Left renal pelvis (tissue), 4 donors: ENCODE measurements around the gene THBD. TPM values are rescaled to one million over a fixed set of nuclear protein-coding genes. Genes with fewer than 3 reads are reported as not detected.

Experiments used
- DNase-seq, 4 donors: peaks; one replicate each; pipeline ENCODE4 v3.0.0-alpha.2; 2013; ENCODE audit warnings: low read depth in 4 of 4, low spot score in 3 of 4
- polyA plus RNA-seq, 4 donors: library from polyadenylated mRNA; unstranded; fragments of 120-200 nt; gene quantifications; one replicate each; pipeline ENCODE4 v1.2.1, GENCODE V29; 2013; ENCODE audit not compliant: insufficient read length in 4 of 4

Gene THBD
- polyA plus RNA-seq, 4 donors = 4.2 to 18.4 (median 7.6) TPM

- DNase-seq = no peak
These were observed 35.4 kb upstream of the THBD start for GRCh38 chr20:23084845-23085365.

GRCh38 chr20:23084282-23084844, 34.9 kb upstream of the THBD start:
- no peak for DNase-seq

- no peak for DNase-seq
These were observed 34.2 kb upstream of the THBD start for GRCh38 chr20:23083553-23084220.

- no peak for DNase-seq
These were observed 33.5 kb upstream of the THBD start for GRCh38 chr20:23082846-23083552.

- no peak for DNase-seq
These were observed 31.9 kb upstream of the THBD start for GRCh38 chr20:23081263-23081819.

- DNase-seq = no peak
These were observed 31.0 kb upstream of the THBD start for GRCh38 chr20:23080521-23080920.

- no peak for DNase-seq
These were observed 30.5 kb upstream of the THBD start for GRCh38 chr20:23079926-23080325.

GRCh38 chr20:23079016-23079351, 29.5 kb upstream of the THBD start:
- no peak for DNase-seq

GRCh38 chr20:23078351-23079015, 29.0 kb upstream of the THBD start:
- DNase-seq = no peak

- DNase-seq = no peak
These were observed 27.8 kb upstream of the THBD start for GRCh38 chr20:23077277-23077676.

GRCh38 chr20:23074052-23074451, 24.6 kb upstream of the THBD start:
- no peak for DNase-seq

- no peak for DNase-seq
These were observed 23.6 kb upstream of the THBD start for GRCh38 chr20:23072892-23073586.

- DNase-seq = no peak
These were observed 22.5 kb upstream of the THBD start for GRCh38 chr20:23071996-23072395.

- no peak for DNase-seq
These were observed 21.9 kb upstream of the THBD start for GRCh38 chr20:23071398-23071797.

GRCh38 chr20:23069108-23069507, 19.6 kb upstream of the THBD start:
- DNase-seq = no peak

- no peak for DNase-seq
These were observed 18.8 kb upstream of the THBD start for GRCh38 chr20:23068283-23068682.

GRCh38 chr20:23066772-23067171, 17.3 kb upstream of the THBD start:
- no peak for DNase-seq

GRCh38 chr20:23065266-23066201, 16.1 kb upstream of the THBD start:
- DNase-seq = no peak

GRCh38 chr20:23063581-23063980, 14.1 kb upstream of the THBD start:
- DNase-seq = no peak
